Neuronal stem cell (in vitro differentiated cells): ENCODE results near the gene GATM.
A peak's percentile ranks its signal among the peaks of the same experiment; 100 is the strongest.

Experiments
- DNase-seq: peaks from one replicate; pipeline ENCODE4 v3.0.0-alpha.2; 2013; ENCODE audit warnings: low spot score
- H2AFZ ChIP-seq: one replicate; pipeline ENCODE4 v1.6.1; 2013; ENCODE audit warnings: mild to moderate bottlenecking, low read length, inconsistent platforms
- H2AK5ac ChIP-seq: 2 replicates; pipeline ENCODE4 v1.6.1; 2013; ENCODE audit warnings: low read depth, mild to moderate bottlenecking, inconsistent platforms, low read length, moderate library complexity, mixed read lengths
- H2BK120ac ChIP-seq: 2 replicates; pipeline ENCODE4 v1.6.1; 2013; ENCODE audit warnings: low read depth, mild to moderate bottlenecking, inconsistent platforms, low read length, moderate library complexity, mixed read lengths
- H2BK12ac ChIP-seq: one replicate; pipeline ENCODE4 v1.6.1; 2013; ENCODE audit warnings: low read length, inconsistent platforms
- H2BK15ac ChIP-seq: 2 replicates; pipeline ENCODE4 v1.6.1; 2013; ENCODE audit warnings: mild to moderate bottlenecking, low read length, inconsistent platforms, mixed read lengths
- H2BK5ac ChIP-seq: one replicate; pipeline ENCODE4 v1.6.1; 2013; ENCODE audit warnings: inconsistent platforms, mild to moderate bottlenecking, low read length, moderate library complexity
- H3K14ac ChIP-seq: one replicate; pipeline ENCODE4 v1.6.1; 2013; ENCODE audit warnings: low read length, inconsistent platforms
- H3K18ac ChIP-seq: 2 replicates; pipeline ENCODE4 v1.6.1; 2013; ENCODE audit warnings: low read length, inconsistent platforms
- H3K23ac ChIP-seq: 2 replicates; pipeline ENCODE4 v1.6.1; 2013; ENCODE audit warnings: low read depth, mild to moderate bottlenecking, mixed read lengths, low read length, inconsistent platforms; ENCODE audit not compliant: poor library complexity
- H3K27ac ChIP-seq: replicated peaks from 3 replicates; pipeline ENCODE4 v1.5.1; 2013; ENCODE audit warnings: low read length, inconsistent platforms
- H3K27me3 ChIP-seq, 3 experiments: 2 replicates each; pipeline ENCODE4 v1.6.1; 2013; ENCODE audit warnings: low read length in 3 of 3, mild to moderate bottlenecking in 2 of 3, inconsistent platforms in 1 of 3, low read depth in 1 of 3, mixed read lengths in 1 of 3, moderate library complexity in 1 of 3; ENCODE audit not compliant: control insufficient read depth in 3 of 3, insufficient read depth in 3 of 3
- H3K36me3 ChIP-seq, 2 donors: replicated peaks in 1 of 2; 2 replicates each; pipeline ENCODE4 v1.6.1; 2013; ENCODE audit warnings: low read length in 2 of 2; ENCODE audit not compliant: control insufficient read depth in 2 of 2, insufficient read depth in 2 of 2
- H3K4ac ChIP-seq: 2 replicates; pipeline ENCODE4 v1.6.1; 2013; ENCODE audit warnings: inconsistent platforms, mild to moderate bottlenecking, low read length, moderate library complexity
- H3K4me1 ChIP-seq, 2 donors: 1 replicate in 1 of 2; 2 replicates in 1 of 2; pipeline ENCODE4 v1.6.1; 2013; ENCODE audit warnings: low read length in 2 of 2, low read depth in 1 of 2; ENCODE audit not compliant: control insufficient read depth in 2 of 2, insufficient read depth in 1 of 2
- H3K4me2 ChIP-seq: one replicate; pipeline ENCODE4 v1.6.1; 2013; ENCODE audit warnings: mild to moderate bottlenecking, low read length, inconsistent platforms; ENCODE audit not compliant: insufficient read depth, poor library complexity, severe bottlenecking
- H3K4me3 ChIP-seq, 2 donors: 2 replicates each; pipeline ENCODE4 v1.5.1; 2013; ENCODE audit warnings: low read length in 2 of 2, mild to moderate bottlenecking in 2 of 2, inconsistent platforms in 1 of 2, moderate library complexity in 1 of 2
- H3K79me1 ChIP-seq: one replicate; pipeline ENCODE4 v1.6.1; 2013; ENCODE audit warnings: low read depth, mild to moderate bottlenecking, inconsistent platforms, low read length, moderate library complexity
- H3K9ac ChIP-seq: one replicate; pipeline ENCODE4 v1.6.1; 2013; ENCODE audit warnings: mild to moderate bottlenecking, low read depth, low read length, inconsistent platforms; ENCODE audit not compliant: poor library complexity
- H3K9me3 ChIP-seq, 2 donors: replicated peaks in 1 of 2; 2 replicates each; pipeline versions ENCODE3 to v1.6.1; 2013; ENCODE audit warnings: low read length in 2 of 2, mild to moderate bottlenecking in 2 of 2, inconsistent platforms in 1 of 2, low read depth in 1 of 2, mixed read lengths in 1 of 2, moderate library complexity in 1 of 2; ENCODE audit not compliant: control insufficient read depth in 2 of 2, insufficient read depth in 1 of 2
- H4K8ac ChIP-seq: one replicate; pipeline ENCODE4 v1.6.1; 2013; ENCODE audit warnings: low read depth, mild to moderate bottlenecking, inconsistent platforms, low read length, moderate library complexity
- H4K91ac ChIP-seq: one replicate; pipeline ENCODE4 v1.6.1; 2013; ENCODE audit warnings: low read length, low read depth, mild to moderate bottlenecking, inconsistent platforms; ENCODE audit not compliant: poor library complexity
- WGBS, 2 donors: extraction: QIAGEN DNeasy Blood & Tissue Kit; methylation state at CpG; one replicate each; pipeline ENCODE4 v1.1.7; 2013; ENCODE audit warnings: missing lambda C conversion rate in 2 of 2, mixed read lengths in 1 of 2; ENCODE audit not compliant: insufficient read length in 2 of 2, insufficient replicate concordance in 1 of 2; ENCODE audit errors: extremely low coverage in 2 of 2; 5-methylcytosine and 5-hydroxymethylcytosine counted together

GATM gene

DNA sequence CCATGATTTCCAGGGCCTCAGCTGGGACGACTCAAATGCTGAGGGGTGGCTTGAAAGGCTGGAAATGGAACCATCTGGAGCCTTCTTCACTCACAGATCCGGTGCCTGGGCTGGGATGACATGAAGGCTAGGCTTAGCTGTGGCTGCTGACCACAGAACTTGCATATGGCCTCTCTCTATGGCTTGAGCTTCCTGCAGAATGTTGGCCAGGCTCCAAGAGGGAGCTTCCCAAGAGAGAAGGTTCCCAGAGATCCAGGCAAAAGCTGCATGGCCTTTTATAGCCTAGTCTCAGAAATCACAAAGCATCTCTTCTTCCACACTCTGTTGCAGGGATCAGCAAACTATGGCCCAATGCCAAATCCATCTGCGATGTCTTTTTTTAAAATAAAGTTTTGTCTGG lies 44.8 kb downstream of the GATM start:
- Histone ChIP-seq H3K4me2 (no peak overlapping the region), H2AFZ (peak overlapping the region; percentile 46), H2BK5ac (no peak overlapping the region), H3K4me1 (peaks cover 0 to 2% of the 10 kb centered on the region in 2 donors), H3K9me3 (peaks cover 0 to 5% of the 10 kb centered on the region in 2 donors), H4K8ac (no peak overlapping the region), H3K4me3 (no peak overlapping the region), H2BK120ac (no peak overlapping the region), H3K27ac (no peak overlapping the region), H4K91ac (no peak overlapping the region), H3K14ac (peak overlapping the region; percentile 38), H2BK12ac (no peak overlapping the region), H2BK15ac (no peak overlapping the region), H3K18ac (no peak overlapping the region), H2AK5ac (no peak overlapping the region), H3K27me3 (no peaks in the 10 kb centered on the region), H3K4ac (no peak overlapping the region), H3K79me1 (no peaks in the 10 kb centered on the region), H3K9ac (no peak overlapping the region), H3K36me3 (no peaks in the 10 kb centered on the region), H3K23ac (no peak overlapping the region)
- DNase-seq, result no peak
- no CpG with 5 or more reads among the region's 3 CpGs for WGBS, 2 donors

DNA sequence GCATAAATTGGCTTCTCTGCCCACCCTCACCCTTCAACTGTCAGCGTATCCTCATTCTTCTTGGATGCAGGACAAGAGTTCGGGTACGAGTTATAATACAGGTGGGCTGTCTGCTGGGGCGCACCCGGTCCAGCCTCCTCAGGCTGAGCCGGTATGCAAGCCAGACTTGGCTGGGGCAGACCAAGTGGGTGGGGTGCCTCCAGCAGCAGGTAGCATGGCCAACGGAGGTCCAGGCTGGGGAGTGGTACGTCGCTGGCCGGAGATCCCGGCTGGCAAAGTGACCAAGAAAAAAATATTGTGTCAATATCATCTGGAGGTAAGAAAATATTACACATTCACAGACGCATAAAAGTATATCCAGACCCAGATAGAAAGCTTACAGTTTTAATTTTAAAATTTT lies 45.6 kb downstream of the GATM start:
- Histone ChIP-seq H2BK5ac (no peak overlapping the region), H2BK12ac (no peak overlapping the region), H3K18ac (no peak overlapping the region), H3K36me3 (no peaks in the 10 kb centered on the region), H3K4me3 (no peak overlapping the region), H4K91ac (no peak overlapping the region), H3K23ac (no peak overlapping the region), H2BK120ac (no peak overlapping the region), H2BK15ac (no peak overlapping the region), H3K27ac (no peak overlapping the region), H3K4me2 (no peak overlapping the region), H3K79me1 (no peaks in the 10 kb centered on the region), H3K9ac (no peak overlapping the region), H3K27me3 (no peaks in the 10 kb centered on the region), H2AK5ac (no peak overlapping the region), H2AFZ (no peak overlapping the region), H3K4me1 (peaks cover 0 to 5% of the 10 kb centered on the region in 2 donors), H3K9me3 (peaks cover 0 to 5% of the 10 kb centered on the region in 2 donors), H3K4ac (no peak overlapping the region), H4K8ac (no peak overlapping the region), H3K14ac (no peak overlapping the region)
- no peak for DNase-seq
- no CpG with 5 or more reads among the region's 12 CpGs for whole genome bisulfite sequencing, 2 donors

DNA sequence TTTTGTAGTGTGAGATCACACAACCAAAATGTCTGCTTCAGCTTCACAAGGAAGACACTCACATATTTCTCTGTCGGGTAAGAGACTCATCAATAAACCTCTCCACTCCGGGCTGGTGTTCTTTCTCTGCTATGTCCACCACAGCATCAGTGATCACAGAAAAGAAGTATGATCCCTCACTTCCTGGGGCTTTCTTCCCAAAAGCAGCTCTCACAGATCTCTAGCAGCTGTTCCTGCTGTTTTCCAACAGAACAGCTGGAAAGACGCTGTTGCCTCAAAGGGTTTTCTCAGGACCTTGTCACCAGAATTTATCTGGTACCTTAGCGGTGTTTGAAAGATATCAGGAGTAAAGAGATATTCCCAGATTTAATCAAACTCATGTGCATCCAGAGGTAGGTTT lies 46.4 kb downstream of the GATM start:
- Histone ChIP-seq H3K4ac (no peak overlapping the region), H2AK5ac (no peak overlapping the region), H3K36me3 (no peaks in the 10 kb centered on the region), H4K91ac (no peak overlapping the region), H3K27me3 (no peaks in the 10 kb centered on the region), H2BK12ac (no peak overlapping the region), H3K9me3 (peaks cover 0 to 5% of the 10 kb centered on the region in 2 donors), H3K23ac (no peak overlapping the region), H2BK120ac (no peak overlapping the region), H3K4me1 (peaks cover 0 to 9% of the 10 kb centered on the region in 2 donors), H3K4me2 (no peak overlapping the region), H2AFZ (peak overlapping the region; percentile 65), H2BK15ac (no peak overlapping the region), H3K9ac (no peak overlapping the region), H2BK5ac (no peak overlapping the region), H3K27ac (no peak overlapping the region), H3K18ac (no peak overlapping the region), H4K8ac (no peak overlapping the region), H3K79me1 (no peaks in the 10 kb centered on the region), H3K4me3 (no peak overlapping the region), H3K14ac (no peak overlapping the region)
- no CpG with 5 or more reads among the region's 4 CpGs for WGBS, 2 donors
- DNase-seq, result no peak

DNA sequence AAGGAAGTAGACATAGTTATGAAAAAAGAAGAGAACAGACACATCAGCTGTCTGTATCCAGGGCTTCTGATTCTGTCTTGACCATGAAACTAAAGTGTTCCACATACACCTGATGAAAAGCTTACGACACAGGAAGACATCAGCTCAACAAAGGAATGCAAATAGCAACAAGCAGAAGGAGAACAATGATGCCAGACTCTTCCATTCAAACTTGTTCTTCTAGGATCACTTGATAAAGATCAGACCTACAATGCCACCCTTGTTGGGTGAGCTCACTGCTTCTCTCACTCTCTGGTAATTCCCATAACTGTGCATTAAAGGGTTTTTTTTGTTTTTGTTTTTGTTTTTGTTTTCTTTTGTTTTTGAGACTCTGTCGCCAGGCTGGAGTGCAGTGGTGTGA lies 49.7 kb downstream of the GATM start:
- no peak overlapping the region for H3K23ac ChIP-seq
- no peak overlapping the region for H3K4ac ChIP-seq
- no peak overlapping the region for H2AFZ ChIP-seq
- no peak overlapping the region for H2BK12ac ChIP-seq
- H3K4me3 ChIP-seq, result no peak overlapping the region
- H2BK120ac ChIP-seq, result no peak overlapping the region
- H2BK15ac ChIP-seq, result no peak overlapping the region
- peaks cover 0 to 17% of the 10 kb centered on the region in 2 donors for H3K4me1 ChIP-seq
- no peak overlapping the region for H4K91ac ChIP-seq
- no CpG with 5 or more reads among the region's 2 CpGs for WGBS, 2 donors
- no peak overlapping the region for H3K18ac ChIP-seq
- H3K9ac ChIP-seq, result no peak overlapping the region
- H2AK5ac ChIP-seq, result no peak overlapping the region
- H3K4me2 ChIP-seq, result no peak overlapping the region
- H3K27me3 ChIP-seq, result no peaks in the 10 kb centered on the region
- H3K36me3 ChIP-seq, result no peaks in the 10 kb centered on the region
- DNase-seq, result no peak
- no peaks in the 10 kb centered on the region for H3K79me1 ChIP-seq
- H3K9me3 ChIP-seq, result peaks cover 0 to 5% of the 10 kb centered on the region in 2 donors
- no peak overlapping the region for H2BK5ac ChIP-seq
- no peak overlapping the region for H3K27ac ChIP-seq
- no peak overlapping the region for H3K14ac ChIP-seq
- no peak overlapping the region for H4K8ac ChIP-seq
